HG03025 (cell line): Measurements from ENCODE around the gene OR5H14.
"Not testable (repeated sequence)": the region's sequence is repeated elsewhere in the genome, so short reads cannot be mapped to it uniquely, and the experiment has no call there.

Experiments used
- ATAC-seq: cut with Tn5 transposase; IDR thresholded peaks from one replicate; pipeline ENCODE4 v1.9.1; 2021; ENCODE audit warnings: mild to moderate bottlenecking, moderate library complexity; ENCODE audit not compliant: unreplicated experiment, low FRiP score

Gene OR5H14

DNA sequence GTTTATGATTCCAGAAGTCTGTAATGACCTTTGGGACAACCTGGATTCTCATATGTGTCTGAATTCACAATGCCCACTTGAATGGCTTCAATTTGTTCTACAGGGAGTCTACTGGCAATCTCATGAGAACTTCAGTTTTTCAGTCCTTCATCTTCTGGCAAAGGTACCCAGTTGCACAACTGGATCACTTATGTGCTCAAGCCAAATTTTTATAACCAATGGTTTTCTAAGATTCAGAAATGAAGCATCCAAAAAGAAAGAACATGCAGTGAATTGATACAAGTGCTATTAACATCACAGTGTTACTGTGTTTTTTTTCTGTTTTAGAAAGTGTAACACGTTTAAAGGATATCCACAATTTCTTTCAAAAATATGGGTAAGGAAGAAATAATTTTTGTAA is at the start of gene OR5H14:
TSS of gene OR5H14 (plus strand) at position 301 of the 400 bp plus-strand sequence. CDS start 1,907 bp downstream, outside the sequence.
- no peak for ATAC-seq

DNA sequence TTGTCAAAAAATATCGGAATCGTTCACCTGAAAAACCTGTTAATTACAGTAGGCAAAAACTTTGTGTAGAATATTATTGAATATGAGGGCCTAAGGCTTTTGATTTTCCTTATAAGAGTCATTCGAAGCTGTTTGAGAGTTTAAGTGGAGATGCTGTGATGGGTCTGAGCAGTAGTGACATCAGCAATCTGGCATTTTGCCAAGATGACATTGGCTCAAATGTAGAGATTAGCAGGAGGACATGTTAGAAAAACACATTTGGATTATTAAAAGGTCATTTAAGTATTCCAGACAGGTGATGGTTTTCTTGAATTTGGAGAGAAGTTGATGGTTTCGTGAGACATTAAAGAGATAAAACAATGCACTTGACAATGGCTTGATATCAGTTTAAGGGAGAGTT is 47.4 kb upstream of the OR5H14 start:
- no peak for ATAC-seq

DNA sequence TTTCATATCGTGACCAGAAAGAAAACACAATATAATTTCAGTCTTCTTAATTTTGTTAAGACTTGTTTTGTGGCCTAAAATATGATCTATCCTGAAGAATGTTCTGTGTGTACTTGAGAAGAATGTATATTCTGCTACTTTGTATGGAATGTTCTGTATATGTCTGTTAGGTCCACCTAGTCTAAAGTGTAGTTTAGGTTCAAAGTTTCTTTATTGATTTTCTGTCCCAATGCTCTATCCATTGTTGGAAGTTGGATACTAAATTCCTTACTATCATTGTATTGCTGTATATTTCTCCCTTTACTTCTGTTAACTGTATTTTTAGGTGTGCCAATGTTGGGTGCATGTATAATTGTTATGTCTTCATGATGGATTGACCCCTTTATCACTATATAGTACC is 39.1 kb upstream of the OR5H14 start:
- ATAC-seq, result no peak

DNA sequence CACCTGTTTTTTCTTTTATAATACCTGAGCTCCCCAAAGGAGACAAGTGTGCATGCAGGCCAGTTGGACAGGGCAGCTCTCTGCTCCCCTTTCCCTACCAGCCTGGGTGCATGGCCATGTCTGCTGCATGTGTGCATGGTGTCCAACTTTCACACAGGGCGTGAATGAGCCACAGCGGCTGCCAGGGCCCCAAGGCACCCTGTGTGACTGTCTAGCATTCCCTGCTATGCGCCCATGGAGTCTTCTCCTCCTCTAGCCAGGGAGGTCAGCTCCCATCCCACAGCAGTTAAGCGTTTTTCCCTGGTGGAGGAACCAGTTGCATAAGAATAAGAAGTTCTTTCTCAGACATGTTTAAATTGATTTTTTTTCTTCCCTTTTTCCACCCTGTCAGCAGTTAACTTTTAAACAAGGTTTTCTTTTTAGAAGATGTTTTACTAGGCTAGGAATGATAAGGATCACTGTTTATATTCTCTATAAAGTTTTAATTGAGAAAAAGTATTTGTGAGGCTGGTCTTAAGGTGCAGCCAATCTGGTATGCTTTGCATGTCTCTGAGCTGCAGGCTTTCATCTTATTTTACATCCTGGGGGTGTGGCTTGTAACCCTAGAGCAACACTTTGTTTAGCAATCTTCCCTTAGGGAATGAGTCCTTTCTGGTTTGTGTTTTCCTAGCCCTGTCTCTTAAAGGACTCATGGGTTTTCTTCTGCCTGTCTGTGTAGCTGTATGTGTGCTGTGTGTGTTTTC is 37.3 kb upstream of the OR5H14 start:
- ATAC-seq, result no peak

DNA sequence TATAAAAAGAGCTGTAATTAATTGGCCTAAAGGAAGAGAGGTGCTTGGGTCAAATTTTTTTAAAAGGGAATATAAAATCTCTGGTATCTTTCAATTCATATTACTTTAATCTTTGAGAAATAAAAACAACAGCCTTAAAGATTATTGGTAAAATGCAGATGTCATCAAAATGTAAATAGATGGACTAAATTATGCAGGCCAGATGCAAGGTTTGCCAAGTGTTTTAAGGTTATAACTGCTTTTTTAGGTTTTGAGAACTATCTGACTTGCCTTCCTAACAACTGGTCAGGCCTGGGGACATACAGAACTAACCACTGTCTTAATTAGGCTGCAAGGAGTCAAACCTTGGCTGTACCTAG is 36.8 kb upstream of the OR5H14 start:
- ATAC-seq, result no peak

DNA sequence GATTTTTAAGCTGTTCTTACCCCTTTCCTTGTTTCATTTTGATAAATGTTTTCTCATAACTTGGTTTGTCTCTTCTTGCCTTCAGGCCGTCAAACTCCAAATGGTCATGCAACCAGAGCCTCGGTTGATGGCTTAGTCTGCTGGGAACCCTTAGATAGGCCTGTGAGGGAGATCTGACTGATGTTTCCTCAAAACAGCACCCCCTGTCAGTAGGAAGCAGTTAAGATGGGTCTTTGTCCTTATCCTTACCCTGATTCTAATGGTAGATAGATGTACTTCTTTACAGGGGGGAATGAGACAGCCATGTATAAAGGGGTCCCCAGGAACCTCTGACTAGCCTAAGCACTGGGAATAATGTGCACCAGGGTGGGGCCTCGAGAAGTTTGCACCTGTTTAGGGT is 33.0 kb upstream of the OR5H14 start:
- ATAC-seq, result no peak

DNA sequence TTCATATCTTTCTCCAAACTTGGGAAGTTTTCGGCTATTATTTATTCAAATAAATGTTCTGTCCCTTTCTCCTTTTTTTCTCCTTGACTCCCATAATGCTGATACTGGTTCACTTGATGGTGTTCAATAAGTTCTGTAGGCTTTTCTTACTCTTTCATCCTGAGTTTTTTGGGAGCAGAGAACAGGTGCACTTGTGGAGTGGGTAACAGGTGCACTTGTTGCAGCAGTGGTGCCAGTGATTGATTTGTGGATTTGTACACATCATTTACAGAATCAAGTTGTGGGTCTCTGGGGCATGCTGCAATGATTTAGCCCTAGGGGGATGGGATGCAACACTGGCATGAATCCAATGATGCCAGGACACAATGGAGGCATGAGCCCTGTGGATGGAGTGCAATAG is 31.6 kb upstream of the OR5H14 start:
- no peak for ATAC-seq

DNA sequence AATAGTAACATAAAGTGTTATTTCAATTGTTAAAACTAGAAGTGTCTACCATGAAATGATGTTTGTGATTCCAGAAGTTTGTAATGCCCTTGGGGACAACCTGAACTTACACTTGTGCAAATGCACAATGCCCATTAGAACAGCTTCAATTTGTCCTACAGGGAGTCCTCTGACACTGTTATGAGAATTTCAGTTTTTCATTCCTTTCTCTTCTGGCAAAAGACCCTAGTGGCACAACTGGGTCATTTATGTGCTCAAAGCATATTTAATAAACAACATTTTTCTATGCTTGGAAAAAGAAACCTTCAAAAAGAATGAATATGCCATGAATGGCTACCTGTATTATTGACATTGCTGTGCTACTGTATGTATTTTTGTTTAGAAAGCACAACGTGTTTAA is 16.9 kb upstream of the OR5H14 start, which contains the start of gene OR5H1:
TSS of gene OR5H1 (plus strand) at position 301 of the 400 bp plus-strand sequence. CDS start 1,977 bp downstream, outside the sequence.
- no peak for ATAC-seq

DNA sequence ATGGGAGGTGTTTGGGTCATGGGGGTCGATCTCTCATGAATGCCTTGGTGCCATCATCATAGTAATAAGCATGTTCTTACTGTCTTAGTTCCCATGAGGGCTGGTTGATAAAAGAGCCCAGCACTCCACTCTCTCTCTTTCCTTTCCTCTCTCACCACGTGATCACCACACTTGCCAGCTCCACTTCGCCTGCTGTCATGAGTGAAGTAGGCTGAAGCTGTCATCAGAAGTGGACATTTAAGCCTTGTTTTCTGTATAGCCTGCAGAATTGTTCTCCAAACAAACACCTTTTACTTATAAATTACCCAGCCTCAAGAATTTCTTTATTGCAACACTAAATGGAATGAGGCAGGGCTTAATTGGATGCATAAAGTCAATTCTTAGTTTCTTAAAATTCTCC is 10.6 kb upstream of the OR5H14 start:
- ATAC-seq, result no peak

DNA sequence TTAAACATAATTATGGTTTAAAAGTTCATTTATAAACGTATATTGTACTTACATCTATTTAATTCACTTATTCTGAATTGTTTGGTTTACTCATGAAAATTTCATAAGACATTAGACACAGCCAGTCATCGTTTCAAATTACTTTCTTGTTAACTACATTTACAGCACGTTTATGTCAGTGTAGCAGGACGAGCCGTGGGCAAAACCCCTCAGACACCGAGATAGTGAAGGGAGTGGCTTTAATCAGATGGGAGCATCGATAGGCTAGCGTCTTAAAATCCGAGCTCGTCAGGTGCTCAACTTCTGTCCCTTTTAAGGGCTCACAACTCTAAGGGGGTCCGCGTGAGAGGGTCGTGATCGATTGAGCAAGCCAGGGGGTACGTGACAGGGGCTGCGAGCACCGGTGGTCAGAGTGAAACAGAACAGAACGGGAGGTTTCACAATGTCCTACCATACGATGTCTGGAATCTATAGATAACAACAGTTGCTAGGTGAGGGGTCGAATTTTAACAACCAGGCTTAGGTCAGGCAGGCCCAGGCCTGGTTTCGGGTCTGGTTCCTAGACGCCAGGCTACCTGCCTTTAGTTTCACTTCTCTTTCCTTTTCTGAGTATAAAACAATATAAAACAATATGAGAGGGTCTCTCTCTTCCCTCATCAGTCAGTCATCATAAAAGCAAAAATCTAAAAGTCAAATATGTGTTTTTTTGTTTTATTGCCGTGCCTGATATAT is 9.3 kb upstream of the OR5H14 start:
- not testable (repeated sequence) for ATAC-seq

DNA sequence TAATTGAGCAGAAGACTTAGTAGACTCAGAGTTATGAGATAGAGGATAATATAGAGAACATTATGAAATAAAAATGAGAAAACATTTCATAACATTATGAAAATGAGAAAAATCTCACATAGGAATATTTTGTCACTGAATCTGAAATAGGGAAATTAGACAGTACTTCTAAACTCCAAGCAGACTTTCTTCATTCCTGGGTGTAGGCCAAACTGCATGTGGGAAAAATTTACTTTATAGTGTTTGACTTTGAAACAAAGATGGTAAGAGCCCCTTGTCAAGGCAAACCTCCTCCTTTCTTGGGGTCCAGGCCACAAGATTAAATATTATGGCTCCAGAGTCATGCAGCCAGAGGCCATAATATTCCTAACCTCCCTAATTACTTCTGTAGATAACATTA is 6.7 kb upstream of the OR5H14 start:
- no peak for ATAC-seq

DNA sequence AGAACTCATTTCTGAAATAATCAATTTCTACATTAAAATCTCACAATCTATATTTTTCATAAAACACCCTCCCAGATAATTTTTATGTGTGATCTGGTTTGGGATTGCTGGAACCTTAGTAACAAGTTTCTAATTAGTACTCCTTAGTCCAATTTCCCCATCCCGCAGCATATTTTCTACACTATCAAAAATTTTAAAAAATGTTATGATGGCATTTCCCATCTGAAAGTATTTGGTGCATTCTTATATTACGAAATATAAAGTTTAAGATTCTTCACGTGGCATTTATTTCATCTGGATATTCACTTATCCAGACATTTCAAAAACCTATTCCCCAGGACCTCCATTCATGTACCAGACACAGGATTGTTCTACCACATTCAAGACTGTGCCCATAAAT is 1.5 kb downstream of the OR5H14 start:
- no peak for ATAC-seq

DNA sequence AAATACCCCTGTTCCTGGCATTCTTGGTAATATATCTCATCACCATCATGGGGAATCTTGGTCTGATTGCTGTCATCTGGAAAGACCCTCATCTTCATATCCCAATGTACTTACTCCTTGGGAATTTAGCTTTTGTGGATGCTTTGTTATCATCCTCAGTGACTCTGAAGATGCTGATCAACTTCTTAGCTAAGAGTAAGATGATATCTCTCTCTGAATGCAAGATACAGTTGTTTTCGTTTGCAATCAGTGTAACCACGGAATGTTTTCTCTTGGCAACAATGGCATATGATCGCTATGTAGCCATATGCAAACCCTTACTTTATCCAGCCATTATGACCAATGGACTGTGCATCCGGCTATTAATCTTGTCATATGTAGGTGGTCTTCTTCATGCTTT is 2.2 kb downstream of the OR5H14 start:
- ATAC-seq, result not testable (repeated sequence)

DNA sequence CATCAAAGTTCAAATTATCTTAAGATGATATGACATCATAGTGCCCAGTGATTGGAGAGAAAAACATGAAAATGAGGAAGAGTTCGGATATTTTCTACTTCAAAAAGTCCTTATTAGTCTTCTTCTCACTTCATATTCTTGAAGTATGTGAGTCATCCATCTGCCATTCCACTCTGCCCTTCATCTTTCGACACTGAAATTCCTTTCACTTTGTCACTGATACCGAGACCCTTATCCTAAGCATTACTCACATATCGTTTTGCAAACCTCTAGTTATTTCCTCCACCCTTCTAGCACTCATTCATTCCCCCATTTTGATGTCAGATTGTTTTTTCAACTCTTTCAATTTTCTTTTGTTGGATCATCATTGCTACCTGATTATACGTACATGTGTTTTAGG is 4.0 kb downstream of the OR5H14 start:
- ATAC-seq, result no peak

DNA sequence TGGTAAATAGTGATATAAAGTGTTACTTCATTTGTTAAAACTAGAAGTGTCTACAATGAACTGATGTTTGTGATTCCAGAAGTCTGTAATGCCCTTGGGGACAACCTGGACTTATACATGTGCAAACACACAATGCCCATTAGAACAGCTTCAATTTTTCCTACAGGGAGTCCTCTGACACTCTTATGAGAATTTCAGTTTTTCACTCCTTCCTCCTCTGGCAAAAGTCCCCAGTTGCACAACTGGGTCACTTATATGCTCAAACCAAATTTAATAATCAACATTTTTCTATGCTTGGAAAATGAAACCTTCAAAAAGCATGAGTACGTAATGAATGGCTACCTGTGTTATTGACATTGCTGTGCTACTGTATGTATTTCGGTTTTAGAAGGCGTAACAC is 19.1 kb downstream of the OR5H14 start, which contains the start of gene OR5H15:
TSS of gene OR5H15 (plus strand) at position 301 of the 400 bp plus-strand sequence. CDS start 2,004 bp downstream, outside the sequence.
- ATAC-seq, result no peak

DNA sequence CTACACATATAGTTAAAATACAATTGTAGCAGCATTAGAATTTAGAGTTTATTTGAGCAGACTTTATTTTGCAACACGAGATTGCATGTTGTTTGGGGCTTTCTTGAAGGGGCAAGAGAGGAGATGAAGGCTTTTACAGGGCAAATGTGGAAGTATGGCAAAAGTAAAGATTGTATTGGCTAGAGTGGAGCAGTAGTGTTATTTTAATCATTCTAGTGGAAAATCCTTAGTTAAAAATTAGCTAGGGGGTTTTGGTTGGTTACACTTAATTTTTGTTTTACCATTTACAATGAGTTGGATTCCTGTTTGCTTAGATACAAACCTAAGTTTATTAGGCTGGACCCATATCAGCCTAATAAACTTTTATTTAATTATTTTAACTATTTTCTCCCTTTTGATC is 23.8 kb downstream of the OR5H14 start:
- ATAC-seq, result no peak

DNA sequence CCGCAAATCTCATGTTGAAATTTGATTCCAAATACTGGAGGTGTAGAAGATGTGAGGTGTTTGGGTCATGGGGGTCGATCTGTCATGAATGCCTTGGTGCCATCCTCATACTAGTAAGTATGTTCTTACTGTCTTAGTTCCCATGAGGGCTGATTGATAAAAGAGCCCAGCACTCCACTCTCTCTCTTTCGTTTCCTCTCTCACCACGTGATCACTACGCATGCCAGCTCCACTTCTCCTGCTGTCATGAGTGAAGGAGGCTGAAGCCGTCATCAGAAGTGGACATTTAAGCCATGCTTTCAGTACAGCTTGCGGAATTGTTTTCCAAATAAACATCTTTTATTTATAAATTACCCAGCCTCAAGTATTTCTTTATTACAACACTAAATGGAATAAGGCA is 25.3 kb downstream of the OR5H14 start:
- no peak for ATAC-seq

DNA sequence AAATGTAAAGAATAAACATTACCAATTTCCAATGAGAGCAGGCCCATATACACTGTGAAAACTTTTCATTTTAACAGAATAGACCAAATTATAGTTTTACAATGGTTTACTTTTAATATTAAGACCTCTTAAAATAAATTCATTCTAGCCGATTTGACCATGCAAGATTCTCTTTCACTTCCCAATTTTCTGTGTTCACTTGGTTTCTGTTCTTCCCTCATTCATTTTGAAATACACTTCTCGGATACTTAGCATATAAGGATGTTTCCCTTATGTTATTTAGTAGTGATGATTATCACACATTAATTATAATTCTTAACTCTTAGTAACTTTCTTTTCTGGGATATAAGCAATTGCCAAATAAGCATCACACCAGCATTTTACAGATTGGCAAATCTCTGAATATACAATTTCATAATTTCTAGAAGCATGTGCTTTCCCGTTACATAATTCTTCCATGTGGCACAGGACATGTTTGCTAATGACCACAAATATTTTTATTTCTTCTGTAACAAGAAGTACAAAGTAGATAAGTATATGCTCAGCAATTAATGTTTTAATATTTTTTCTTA is 33.1 kb downstream of the OR5H14 start:
- no peak for ATAC-seq

DNA sequence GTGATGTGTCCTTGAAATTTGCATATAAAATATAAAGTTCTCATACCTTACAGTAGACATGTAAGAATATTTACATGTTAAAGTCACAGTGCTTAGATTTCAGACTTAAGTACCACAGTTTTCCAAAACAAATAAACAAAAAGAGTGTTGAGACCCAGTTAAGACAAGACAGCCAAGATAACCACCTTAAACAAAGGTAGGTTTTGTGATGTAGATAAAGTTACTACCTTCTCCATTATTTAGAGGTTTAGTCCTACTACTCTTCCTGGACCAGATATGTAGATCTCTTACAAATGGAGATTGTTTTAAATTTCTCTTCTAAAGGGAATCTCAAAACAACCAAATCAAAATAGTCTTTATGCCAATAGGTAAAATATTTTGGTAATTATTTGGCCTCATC is 34.9 kb downstream of the OR5H14 start:
- ATAC-seq, result no peak

DNA sequence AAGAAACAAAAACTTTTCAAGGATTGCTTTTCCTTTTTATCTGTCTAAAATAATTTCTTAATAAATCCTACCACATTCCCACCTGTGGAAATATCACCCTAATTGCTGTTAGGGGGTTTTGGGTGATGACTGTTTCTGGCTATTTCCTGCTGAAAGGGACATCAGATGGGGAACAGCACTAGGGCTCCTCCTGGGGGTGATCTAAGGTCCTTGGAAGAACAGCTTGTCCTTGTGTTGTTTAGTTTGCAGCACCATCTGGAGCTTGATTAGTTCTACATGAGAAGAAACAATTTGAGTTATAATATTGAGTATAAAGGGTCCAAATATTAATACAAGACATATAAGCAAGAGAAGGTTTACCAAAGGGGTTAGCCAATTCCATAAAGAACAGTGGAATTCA is 37.9 kb downstream of the OR5H14 start:
- no peak for ATAC-seq

DNA sequence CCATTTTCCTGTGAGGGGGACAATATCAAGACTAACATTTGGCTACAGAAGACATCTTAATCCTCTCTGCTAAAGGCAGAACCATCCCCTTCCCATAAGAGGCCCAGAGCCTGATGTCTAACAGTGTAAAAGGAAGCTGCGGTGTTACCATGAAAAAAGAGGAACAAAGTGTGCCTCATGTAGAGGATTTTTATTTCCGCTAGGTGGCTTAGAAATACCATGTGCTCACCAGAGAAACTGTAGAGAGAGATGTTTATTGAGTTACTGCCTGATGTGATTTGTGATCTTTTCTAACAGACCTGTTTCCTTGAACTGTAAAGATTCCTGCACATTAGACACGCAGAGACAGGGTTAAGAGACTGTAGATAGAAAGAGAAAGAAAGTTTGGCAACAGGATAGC is 41.3 kb downstream of the OR5H14 start:
- no peak for ATAC-seq

DNA sequence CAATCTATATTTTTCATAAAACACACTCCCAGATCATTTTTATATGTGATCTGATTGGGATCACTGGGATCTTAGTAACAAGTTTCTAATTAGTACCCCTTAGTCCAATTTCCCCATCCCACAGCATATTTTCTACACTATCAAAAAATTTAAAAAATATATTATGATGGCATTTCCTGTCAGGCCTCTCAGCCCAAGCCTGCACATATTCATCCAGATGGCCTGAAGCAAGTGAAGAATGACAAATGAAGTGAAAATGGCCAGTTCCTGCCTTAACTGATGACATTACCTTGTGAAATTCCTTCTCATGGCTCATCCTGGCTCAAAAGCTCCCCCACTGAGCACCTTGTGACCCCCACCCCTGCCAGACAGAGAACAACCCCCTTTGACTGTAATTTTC is 43.6 kb downstream of the OR5H14 start:
- not testable (repeated sequence) for ATAC-seq
